Measurements from ENCODE around the gene SUPT16H.

GRCh38 chr14:21395450-21395849 is 11.6 kb upstream of the SUPT16H start:
- TF ChIP-seq, protein P1, sequence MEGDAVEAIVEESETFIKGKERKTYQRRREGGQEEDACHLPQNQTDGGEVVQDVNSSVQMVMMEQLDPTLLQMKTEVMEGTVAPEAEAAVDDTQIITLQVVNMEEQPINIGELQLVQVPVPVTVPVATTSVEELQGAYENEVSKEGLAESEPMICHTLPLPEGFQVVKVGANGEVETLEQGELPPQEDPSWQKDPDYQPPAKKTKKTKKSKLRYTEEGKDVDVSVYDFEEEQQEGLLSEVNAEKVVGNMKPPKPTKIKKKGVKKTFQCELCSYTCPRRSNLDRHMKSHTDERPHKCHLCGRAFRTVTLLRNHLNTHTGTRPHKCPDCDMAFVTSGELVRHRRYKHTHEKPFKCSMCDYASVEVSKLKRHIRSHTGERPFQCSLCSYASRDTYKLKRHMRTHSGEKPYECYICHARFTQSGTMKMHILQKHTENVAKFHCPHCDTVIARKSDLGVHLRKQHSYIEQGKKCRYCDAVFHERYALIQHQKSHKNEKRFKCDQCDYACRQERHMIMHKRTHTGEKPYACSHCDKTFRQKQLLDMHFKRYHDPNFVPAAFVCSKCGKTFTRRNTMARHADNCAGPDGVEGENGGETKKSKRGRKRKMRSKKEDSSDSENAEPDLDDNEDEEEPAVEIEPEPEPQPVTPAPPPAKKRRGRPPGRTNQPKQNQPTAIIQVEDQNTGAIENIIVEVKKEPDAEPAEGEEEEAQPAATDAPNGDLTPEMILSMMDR (IDR thresholded peaks at IDR 0.05 in 2 of 3, conservative IDR thresholded peaks at IDR 0.05 in 1 of 3; ENCODE audit: control insufficient read depth in 2 of 3, extremely low read depth in 1 of 3, insufficient read depth in 1 of 3, low read depth in 3 of 3, low read length in 3 of 3): no peak; a peak in 1 of 6 replicates
- no peak for TF ChIP-seq HDGF (IDR thresholded peaks at IDR 0.05)
- TF ChIP-seq ZBTB33 (IDR thresholded peaks at IDR 0.05): no peak
